ENCODE measurements around the gene ADCY6.

DNA sequence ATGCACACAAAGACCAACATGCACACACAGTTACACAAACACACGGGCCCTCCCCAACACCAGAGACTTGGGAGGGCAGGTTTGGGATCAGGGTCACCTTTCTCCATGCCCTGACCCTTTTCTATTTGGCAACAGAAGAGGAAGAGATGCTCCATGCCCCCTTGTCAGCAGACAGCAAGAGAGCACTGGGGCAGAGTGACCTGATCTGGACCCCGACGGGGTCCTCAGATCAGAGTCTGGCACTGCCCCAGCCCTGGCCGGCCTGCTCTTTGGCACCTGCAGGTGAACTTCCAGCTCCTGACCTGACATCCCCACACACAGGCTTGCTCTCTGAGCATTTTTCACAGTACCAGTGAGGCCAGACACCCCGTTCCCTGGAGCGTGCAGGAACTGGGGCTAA, 21.4 kb downstream of the ADCY6 start:
- TF ChIP-seq, protein P1, sequence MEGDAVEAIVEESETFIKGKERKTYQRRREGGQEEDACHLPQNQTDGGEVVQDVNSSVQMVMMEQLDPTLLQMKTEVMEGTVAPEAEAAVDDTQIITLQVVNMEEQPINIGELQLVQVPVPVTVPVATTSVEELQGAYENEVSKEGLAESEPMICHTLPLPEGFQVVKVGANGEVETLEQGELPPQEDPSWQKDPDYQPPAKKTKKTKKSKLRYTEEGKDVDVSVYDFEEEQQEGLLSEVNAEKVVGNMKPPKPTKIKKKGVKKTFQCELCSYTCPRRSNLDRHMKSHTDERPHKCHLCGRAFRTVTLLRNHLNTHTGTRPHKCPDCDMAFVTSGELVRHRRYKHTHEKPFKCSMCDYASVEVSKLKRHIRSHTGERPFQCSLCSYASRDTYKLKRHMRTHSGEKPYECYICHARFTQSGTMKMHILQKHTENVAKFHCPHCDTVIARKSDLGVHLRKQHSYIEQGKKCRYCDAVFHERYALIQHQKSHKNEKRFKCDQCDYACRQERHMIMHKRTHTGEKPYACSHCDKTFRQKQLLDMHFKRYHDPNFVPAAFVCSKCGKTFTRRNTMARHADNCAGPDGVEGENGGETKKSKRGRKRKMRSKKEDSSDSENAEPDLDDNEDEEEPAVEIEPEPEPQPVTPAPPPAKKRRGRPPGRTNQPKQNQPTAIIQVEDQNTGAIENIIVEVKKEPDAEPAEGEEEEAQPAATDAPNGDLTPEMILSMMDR (IDR thresholded peaks at IDR 0.05), result no peak
- TF ChIP-seq EZH2 (IDR thresholded peaks at IDR 0.05; ENCODE audit: borderline replicate concordance, insufficient read depth, low read depth, low read length, poor library complexity, severe bottlenecking), result no peak
